Tibial artery (tissue), 4 donors: ENCODE data around the gene PLCH1.

ENCODE experiments used
- DNase-seq, 2 donors: peaks; one replicate each; pipeline ENCODE4 v3.0.0-alpha.2; 2019
- H3K27ac ChIP-seq, 2 donors: fragments of 200-600 bp; sonication (generic) in 1 of 2; 1 replicate in 1 of 2; 2 replicates in 1 of 2; pipeline ENCODE4 v1.5.1; 2018 to 2019; ENCODE audit warnings: mild to moderate bottlenecking in 1 of 2
- H3K27me3 ChIP-seq, 2 donors: fragments of 200-600 bp; sonication (generic) in 1 of 2; one replicate each; pipeline versions ENCODE4 v1.5.1 to v1.6.0; 2016 to 2019
- H3K36me3 ChIP-seq, 3 donors: fragments of 200-600 bp; sonication (generic) in 2 of 3; one replicate each; pipeline ENCODE4 v1.5.1; 2016 to 2019; ENCODE audit warnings: mild to moderate bottlenecking in 2 of 3
- H3K4me1 ChIP-seq, 4 donors: fragments of 200-600 bp; sonication (generic) in 2 of 4; 1 replicate in 3 of 4; 2 replicates in 1 of 4; pipeline ENCODE4 v1.5.1; 2016 to 2019
- H3K4me3 ChIP-seq, 2 donors: fragments of 200-600 bp; sonication (generic) in 1 of 2; 1 replicate in 1 of 2; 2 replicates in 1 of 2; pipeline ENCODE4 v1.5.1; 2018 to 2019; ENCODE audit warnings: mild to moderate bottlenecking in 2 of 2
- H3K9me3 ChIP-seq, 3 donors: fragments of 200-600 bp; sonication (generic) in 1 of 3; one replicate each; pipeline ENCODE4 v1.5.1; 2016 to 2019
- intact Hi-C: fragments of 100-400 bp; cut with DNase I; formaldehyde crosslinking; loops from one replicate; pipeline ENCODE4 v1.15.0; 2023; ENCODE audit warnings: low total_unique reads
- TF ChIP-seq, protein P1 (sequence below), 2 experiments: fragments of 200-600 bp in 1 of 2; fragments of 450-650 bp in 1 of 2; IDR thresholded peaks; one replicate each; pipeline ENCODE4 v1.5.1; 2017 to 2019; ENCODE audit warnings: antibody characterized with exemption in 2 of 2, mild to moderate bottlenecking in 1 of 2, moderate library complexity in 1 of 2

Gene PLCH1

GRCh38 chr3:155339052-155339451 is 405.8 kb downstream of the PLCH1 start:
- Histone ChIP-seq H3K27me3 (no peaks in the 10 kb centered on the region), H3K36me3 (no peaks in the 10 kb centered on the region), H3K27ac (no peak overlapping the region), H3K4me1 (no peaks in the 10 kb centered on the region), H3K9me3 (no peaks in the 10 kb centered on the region), H3K4me3 (no peak overlapping the region)
- intact Hi-C loops: no loop called here
- TF ChIP-seq, protein P1, sequence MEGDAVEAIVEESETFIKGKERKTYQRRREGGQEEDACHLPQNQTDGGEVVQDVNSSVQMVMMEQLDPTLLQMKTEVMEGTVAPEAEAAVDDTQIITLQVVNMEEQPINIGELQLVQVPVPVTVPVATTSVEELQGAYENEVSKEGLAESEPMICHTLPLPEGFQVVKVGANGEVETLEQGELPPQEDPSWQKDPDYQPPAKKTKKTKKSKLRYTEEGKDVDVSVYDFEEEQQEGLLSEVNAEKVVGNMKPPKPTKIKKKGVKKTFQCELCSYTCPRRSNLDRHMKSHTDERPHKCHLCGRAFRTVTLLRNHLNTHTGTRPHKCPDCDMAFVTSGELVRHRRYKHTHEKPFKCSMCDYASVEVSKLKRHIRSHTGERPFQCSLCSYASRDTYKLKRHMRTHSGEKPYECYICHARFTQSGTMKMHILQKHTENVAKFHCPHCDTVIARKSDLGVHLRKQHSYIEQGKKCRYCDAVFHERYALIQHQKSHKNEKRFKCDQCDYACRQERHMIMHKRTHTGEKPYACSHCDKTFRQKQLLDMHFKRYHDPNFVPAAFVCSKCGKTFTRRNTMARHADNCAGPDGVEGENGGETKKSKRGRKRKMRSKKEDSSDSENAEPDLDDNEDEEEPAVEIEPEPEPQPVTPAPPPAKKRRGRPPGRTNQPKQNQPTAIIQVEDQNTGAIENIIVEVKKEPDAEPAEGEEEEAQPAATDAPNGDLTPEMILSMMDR (IDR thresholded peaks at IDR 0.05): no peak
- DNase-seq: no peak

- Histone ChIP-seq H3K4me1 (no peaks in the 10 kb centered on the region), H3K4me3 (no peak overlapping the region), H3K36me3 (no peaks in the 10 kb centered on the region), H3K9me3 (no peaks in the 10 kb centered on the region), H3K27me3 (no peaks in the 10 kb centered on the region), H3K27ac (no peak overlapping the region)
- intact Hi-C loops: no loop called here
- TF ChIP-seq, protein P1 (IDR thresholded peaks at IDR 0.05): no peak
- DNase-seq: no peak
Observed at GRCh38 chr3:155335724-155336354, 409.0 kb downstream of the PLCH1 start.

DNA sequence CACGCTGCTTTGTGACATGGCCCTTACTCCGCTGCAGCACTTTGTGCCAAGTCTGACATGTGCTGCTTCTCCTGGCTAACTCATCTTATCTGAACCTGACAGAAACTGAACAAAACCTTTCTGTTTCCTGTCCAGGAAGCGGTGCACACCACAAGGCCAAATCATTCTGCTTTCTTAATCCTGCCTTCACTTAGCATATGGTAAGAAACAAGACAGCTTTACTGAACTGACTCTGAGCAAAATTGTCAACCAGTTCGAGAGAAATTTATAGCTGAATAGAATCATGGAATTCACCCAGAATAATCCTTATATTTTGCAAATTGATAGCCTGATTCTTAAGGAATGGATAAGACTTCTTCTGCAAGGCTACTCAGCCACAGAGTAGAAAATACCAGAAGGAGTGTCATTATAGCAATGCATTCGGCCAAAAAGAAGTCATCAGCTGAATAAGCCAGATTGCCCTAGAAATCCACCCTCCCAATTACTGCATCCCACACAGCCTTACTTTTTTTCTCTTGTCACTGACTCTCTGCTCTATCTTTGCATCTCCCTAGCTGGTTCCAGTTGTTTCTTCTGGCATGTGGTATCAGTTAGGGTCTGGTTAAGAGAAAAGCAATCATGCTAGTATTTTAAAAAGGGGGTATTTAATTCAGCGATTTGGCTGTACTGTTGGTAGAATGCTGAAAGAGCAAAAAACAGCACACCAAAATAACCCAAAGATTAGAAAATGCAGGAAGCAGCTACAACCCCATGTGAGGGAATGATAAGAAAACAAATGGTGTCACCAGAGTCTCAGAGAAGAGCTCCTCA is 409.8 kb downstream of the PLCH1 start:
- no peak for DNase-seq
- H3K9me3 ChIP-seq: no peaks in the 10 kb centered on the region
- no peak overlapping the region for H3K27ac ChIP-seq
- no peak overlapping the region for H3K4me3 ChIP-seq
- no peaks in the 10 kb centered on the region for H3K27me3 ChIP-seq
- no peaks in the 10 kb centered on the region for H3K4me1 ChIP-seq
- no peaks in the 10 kb centered on the region for H3K36me3 ChIP-seq
- intact Hi-C loops: no loop called here
- TF ChIP-seq, protein P1 (IDR thresholded peaks at IDR 0.05): no peak

GRCh38 chr3:155334215-155334913 is 410.5 kb downstream of the PLCH1 start:
- H3K4me1 ChIP-seq: no peaks in the 10 kb centered on the region
- intact Hi-C loops: no loop called here
- no peak overlapping the region for H3K4me3 ChIP-seq

DNA sequence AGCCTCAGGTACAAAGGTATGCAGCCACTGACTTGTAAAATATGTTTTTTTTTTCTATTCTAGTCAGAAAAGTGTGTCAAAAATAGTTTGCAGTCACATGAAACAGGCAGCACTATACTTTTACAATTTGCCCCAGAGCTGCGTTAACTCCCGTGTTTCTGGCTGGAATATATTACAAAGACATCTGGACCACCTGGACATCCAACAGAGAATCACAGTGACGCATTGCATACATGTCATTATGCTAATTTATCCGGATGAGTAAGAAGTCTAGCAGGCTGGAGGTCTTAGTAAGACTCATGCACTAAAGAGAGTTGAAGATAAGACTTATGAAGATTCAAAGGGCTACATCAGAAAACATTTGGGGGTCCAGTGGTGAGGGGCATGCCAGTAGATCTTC is 412.2 kb downstream of the PLCH1 start:
- Histone ChIP-seq H3K4me3 (no peak overlapping the region), H3K27me3 (no peaks in the 10 kb centered on the region), H3K9me3 (no peaks in the 10 kb centered on the region), H3K27ac (no peak overlapping the region), H3K36me3 (no peaks in the 10 kb centered on the region), H3K4me1 (no peaks in the 10 kb centered on the region)
- no peak for DNase-seq
- intact Hi-C loops: no loop called here
- TF ChIP-seq, protein P1 (IDR thresholded peaks at IDR 0.05): no peak

More at GRCh38 chr3:155334215-155334913, 410.5 kb downstream of the PLCH1 start:
- no peak for DNase-seq
- H3K27ac ChIP-seq: no peak overlapping the region
- H3K36me3 ChIP-seq: no peaks in the 10 kb centered on the region
- H3K27me3 ChIP-seq: no peaks in the 10 kb centered on the region
- TF ChIP-seq, protein P1 (IDR thresholded peaks at IDR 0.05): no peak
- no peaks in the 10 kb centered on the region for H3K9me3 ChIP-seq
